DOHH2 (cell line): ENCODE measurements around the gene IL13RA2.

ENCODE experiments used
- CTCF ChIP-seq: fragments of 200-600 bp; sonication (generic); IDR thresholded peaks from one replicate; pipeline ENCODE4 v1.5.1; 2014; ENCODE audit warnings: antibody characterized with exemption, mild to moderate bottlenecking, low read depth, low read length; ENCODE audit not compliant: poor library complexity, severe bottlenecking
- EZH2phosphoT487 ChIP-seq: fragments of 200-600 bp; sonication (generic); IDR thresholded peaks from 2 replicates; pipeline ENCODE4 v1.6.1; 2017; ENCODE audit warnings: borderline replicate concordance, mild to moderate bottlenecking, antibody characterized with exemption, low read length, moderate library complexity, mixed read lengths

- TF ChIP-seq CTCF (no peak), EZH2phosphoT487 (no peak)
Observed at GRCh38 chrX:115065304-115065703, 47.9 kb upstream of the IL13RA2 start.
